GM10266 (cell line): Measurements from ENCODE around the gene NXN.
"Not testable (repeated sequence)": the region's sequence is repeated elsewhere in the genome, so short reads cannot be mapped to it uniquely, and the experiment has no call there.

ENCODE experiments used
- DNase-seq: peaks from one replicate; pipeline ENCODE4 v3.0.0; 2012; ENCODE audit errors: extremely low spot score
- TF ChIP-seq, protein P1 (sequence below): IDR thresholded peaks from 2 replicates; pipeline ENCODE4 v1.5.1; 2012; ENCODE audit warnings: mild to moderate bottlenecking, low read depth; ENCODE audit not compliant: control insufficient read depth, insufficient read depth; ENCODE audit errors: missing control alignments

Gene NXN

DNA sequence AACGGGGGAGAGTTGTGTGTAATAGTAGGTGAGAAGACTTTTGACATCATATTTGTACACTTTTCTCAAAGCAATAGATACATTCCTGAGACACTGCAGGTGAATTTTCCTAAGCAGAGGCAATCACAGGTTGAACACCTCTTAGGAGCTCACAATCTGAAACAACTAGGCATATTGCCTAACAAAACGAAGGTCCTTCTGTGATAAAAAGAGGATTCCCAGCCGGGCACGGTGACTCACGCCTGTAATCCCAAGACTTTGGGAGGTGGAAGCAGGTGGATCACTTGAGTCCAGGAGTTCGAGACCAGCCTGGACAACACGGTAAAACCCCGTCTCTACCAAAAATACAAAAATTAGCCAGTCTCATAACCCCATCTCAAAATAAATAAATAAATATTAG lies 17.4 kb downstream of the NXN start:
- TF ChIP-seq, protein P1, sequence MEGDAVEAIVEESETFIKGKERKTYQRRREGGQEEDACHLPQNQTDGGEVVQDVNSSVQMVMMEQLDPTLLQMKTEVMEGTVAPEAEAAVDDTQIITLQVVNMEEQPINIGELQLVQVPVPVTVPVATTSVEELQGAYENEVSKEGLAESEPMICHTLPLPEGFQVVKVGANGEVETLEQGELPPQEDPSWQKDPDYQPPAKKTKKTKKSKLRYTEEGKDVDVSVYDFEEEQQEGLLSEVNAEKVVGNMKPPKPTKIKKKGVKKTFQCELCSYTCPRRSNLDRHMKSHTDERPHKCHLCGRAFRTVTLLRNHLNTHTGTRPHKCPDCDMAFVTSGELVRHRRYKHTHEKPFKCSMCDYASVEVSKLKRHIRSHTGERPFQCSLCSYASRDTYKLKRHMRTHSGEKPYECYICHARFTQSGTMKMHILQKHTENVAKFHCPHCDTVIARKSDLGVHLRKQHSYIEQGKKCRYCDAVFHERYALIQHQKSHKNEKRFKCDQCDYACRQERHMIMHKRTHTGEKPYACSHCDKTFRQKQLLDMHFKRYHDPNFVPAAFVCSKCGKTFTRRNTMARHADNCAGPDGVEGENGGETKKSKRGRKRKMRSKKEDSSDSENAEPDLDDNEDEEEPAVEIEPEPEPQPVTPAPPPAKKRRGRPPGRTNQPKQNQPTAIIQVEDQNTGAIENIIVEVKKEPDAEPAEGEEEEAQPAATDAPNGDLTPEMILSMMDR, result no peak
- no peak for DNase-seq

- TF ChIP-seq, protein P1, result no peak
Observed at GRCh38 chr17:958712-959451, 20.7 kb downstream of the NXN start.

DNA sequence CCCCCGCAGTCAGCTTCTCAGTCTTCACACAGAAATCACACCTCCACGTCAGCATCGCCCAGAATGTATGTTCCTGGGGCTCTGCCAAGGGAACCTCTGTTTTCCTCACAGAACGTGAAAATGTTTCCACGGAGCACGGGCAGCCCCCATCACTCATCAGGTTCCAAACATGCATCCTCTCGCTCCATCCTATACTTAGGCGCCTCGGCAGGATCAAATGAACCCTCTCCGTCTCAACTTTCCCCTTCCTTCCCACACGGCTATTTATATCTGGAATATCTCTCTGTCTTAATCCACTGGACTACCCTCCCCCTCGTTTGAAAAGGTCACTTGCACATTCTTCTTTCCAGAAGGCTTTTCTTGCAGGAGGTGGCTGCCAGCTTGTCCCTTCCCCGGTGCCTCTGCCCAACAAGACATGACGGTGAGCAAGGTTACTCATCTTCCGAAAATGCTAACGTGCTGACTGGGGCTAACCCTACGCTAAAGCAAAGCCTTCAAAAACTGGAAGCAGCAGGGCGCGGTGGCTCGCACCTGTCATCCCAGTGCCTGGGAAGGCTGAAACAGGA lies 21.6 kb downstream of the NXN start:
- TF ChIP-seq, protein P1, result no peak
- DNase-seq, result no peak

More at GRCh38 chr17:958712-959451, 20.7 kb downstream of the NXN start:
- no peak for DNase-seq

DNA sequence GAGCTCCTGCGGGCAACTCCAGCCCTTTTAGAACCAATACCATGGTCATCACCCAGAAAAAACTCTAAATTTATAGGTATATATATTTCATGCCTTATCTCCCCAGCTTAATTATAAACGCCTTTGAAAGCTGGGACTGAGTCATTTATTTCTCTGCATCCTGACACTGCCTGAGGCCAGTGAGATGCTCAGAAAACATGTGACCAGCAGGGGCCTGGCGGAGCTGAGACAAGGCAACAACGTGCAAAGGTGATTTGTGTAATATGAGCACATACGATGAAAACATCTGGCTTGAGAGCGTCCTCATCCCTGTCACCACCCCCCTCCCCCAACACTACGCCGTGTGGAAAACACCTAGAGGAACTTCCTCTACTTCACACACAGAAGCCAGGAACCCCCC lies 22.7 kb downstream of the NXN start:
- no peak for DNase-seq
- TF ChIP-seq, protein P1, result no peak

DNA sequence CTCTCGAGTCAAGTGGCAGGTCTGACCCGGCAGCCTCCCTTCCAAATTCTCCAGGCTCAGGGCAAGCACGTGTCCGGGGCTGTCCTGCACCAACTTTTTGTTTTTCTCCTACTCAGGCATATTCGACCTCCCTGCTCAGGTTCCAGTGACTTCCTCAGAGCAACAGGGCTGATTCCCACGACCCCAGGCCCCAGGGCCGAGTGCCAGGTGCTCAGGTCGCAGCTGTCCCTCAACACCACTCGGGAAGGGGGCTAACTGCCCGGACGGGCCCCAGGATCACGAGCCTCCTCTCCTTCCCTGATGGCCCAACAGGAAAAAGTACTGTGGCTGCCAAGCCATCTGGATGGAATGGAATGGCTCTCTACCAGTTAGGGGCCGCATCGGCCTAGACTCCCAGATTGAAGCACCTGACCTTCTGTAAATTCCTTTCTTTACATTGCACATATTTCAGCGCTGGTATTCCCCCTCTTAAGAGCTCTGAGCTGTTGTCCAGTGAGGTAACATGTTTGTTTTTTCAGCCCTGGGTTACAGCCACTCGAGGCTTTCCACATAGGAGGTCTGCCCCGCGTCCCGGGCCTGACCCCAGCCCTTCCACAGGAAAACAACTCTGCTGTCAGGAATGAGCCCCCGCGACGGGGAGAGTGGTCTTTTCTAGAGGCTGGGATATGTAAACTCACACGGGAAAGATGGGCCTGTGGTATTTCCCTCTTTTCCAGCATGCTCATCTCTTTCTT lies 25.0 kb downstream of the NXN start:
- TF ChIP-seq, protein P1, result no peak
- no peak for DNase-seq

DNA sequence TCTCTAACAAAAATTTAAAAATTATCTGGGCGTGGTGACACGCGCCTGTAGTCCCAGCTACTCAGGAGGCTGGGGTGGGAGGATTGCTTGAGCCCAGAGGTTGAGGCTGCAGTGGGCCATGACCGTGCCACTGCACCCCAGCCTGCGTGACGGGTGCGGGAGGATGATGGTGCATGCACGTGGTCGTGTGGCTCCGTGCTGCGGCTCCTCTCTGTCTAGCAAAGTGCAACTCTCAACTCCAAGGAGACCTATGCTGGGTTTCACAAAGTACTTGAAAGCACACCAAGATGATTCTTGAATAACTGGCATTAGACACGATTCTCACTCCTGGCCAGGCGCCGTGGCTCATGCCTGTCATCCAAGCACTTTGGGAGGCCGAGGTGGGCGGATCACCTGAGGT lies 25.8 kb downstream of the NXN start:
- DNase-seq, result no peak
- TF ChIP-seq, protein P1, result no peak

DNA sequence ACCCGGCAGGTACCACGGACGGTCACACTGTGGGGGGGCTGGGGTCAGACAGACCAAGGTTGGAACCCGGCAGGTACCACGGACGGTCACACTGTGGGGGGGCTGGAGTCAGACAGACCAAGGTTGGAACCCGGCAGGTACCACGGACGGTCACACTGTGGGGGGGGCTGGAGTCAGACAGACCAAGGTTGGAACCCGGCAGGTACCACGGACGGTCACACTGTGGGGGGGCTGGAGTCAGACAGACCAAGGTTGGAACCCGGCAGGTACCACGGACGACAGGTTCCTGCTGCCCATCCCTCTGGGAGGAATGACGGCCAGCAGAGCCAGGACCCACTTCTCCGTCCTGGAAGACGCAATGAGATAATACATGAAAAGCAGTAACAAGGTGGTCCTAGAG lies 27.0 kb downstream of the NXN start:
- DNase-seq, result not testable (repeated sequence)
